ENCODE data around the gene ZNF426.

DNA sequence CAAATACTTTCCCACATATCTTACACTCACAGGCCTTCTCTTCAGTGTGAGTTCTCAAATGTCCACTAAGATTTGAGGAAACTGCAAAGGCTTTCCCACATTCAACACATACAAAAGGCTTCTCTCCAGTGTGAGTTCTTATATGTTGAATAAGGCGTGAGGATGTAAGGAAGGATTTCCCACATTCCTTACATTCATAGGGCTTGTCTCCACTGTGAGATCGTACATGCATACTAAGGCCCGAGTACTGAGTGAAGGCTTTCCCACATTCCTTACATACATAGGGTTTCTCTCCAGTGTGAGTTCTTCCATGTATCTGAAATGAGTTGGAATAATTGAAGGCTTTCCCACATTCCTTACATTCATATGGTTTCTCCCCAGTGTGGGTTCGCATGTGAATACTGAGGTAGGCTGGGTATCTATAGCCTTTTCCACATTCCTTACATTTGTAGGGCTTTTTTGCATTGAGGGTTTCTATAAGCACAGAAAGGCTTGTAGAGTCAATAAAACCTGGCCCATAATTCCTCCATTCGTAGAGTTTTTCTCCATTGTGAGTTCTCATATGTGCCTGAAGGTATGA, 9.6 kb downstream of the ZNF426 start:
- TF ChIP-seq, protein P1, sequence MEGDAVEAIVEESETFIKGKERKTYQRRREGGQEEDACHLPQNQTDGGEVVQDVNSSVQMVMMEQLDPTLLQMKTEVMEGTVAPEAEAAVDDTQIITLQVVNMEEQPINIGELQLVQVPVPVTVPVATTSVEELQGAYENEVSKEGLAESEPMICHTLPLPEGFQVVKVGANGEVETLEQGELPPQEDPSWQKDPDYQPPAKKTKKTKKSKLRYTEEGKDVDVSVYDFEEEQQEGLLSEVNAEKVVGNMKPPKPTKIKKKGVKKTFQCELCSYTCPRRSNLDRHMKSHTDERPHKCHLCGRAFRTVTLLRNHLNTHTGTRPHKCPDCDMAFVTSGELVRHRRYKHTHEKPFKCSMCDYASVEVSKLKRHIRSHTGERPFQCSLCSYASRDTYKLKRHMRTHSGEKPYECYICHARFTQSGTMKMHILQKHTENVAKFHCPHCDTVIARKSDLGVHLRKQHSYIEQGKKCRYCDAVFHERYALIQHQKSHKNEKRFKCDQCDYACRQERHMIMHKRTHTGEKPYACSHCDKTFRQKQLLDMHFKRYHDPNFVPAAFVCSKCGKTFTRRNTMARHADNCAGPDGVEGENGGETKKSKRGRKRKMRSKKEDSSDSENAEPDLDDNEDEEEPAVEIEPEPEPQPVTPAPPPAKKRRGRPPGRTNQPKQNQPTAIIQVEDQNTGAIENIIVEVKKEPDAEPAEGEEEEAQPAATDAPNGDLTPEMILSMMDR (IDR thresholded peaks at IDR 0.05; ENCODE audit: low read length): no peak
- TF ChIP-seq EZH2 (IDR thresholded peaks at IDR 0.05; ENCODE audit: borderline replicate concordance, low read length): no peak
